ENCODE measurements around the gene CNTNAP2. TPM values are rescaled to one million over a fixed set of nuclear protein-coding genes. Genes with fewer than 3 reads are reported as not detected.

CNTNAP2 gene
- total and polyA plus RNA-seq, 2 of the 4 experiments (the other 2 are of a cell fraction): not detected

GRCh38 chr7:147556317-147556716 is 1439.7 kb downstream of the CNTNAP2 start:
- H3K9ac ChIP-seq (ENCODE audit: low read depth, low read length): no peak overlapping the region
- H3K9me3 ChIP-seq (ENCODE audit: control insufficient read depth, insufficient read depth, low read length): no peaks in the 10 kb centered on the region
- no peak overlapping the region for H3K18ac ChIP-seq (ENCODE audit: low read depth, low read length)
- no peak overlapping the region for H2BK20ac ChIP-seq (ENCODE audit: low read depth, low read length)
- H2AFZ ChIP-seq (replicated peaks; ENCODE audit: low read length, poor library complexity): no peak overlapping the region
- H3K4me3 ChIP-seq (ENCODE audit: insufficient read depth, low read depth, low read length): no peak overlapping the region
- no peak overlapping the region for H2BK15ac ChIP-seq (ENCODE audit: low read depth, low read length)
- no peak for DNase-seq
- H3K27me3 ChIP-seq (ENCODE audit: control insufficient read depth, insufficient read depth, low read length): no peaks in the 10 kb centered on the region
- H2BK5ac ChIP-seq (ENCODE audit: low read depth, low read length, poor library complexity, severe bottlenecking): no peak overlapping the region
- no peaks in the 10 kb centered on the region for H3K36me3 ChIP-seq (ENCODE audit: control insufficient read depth, insufficient read depth, low read length)
- intact Hi-C loops (cut with micrococcal nuclease) (no loop called here), dilution Hi-C loops (cut with HindIII; ENCODE audit: low sequenced_read_pairs, unreplicated experiment) (no loop called here), in situ Hi-C loops (cut with MboI; ENCODE audit: low sequenced_read_pairs) (no loop called here)
- H4K20me1 ChIP-seq (ENCODE audit: insufficient read depth, low read length): no peaks in the 10 kb centered on the region
- no peak overlapping the region for H3K23ac ChIP-seq (ENCODE audit: low read depth, low read length)
- no peak overlapping the region for H3K4ac ChIP-seq (ENCODE audit: low read depth, low read length)
- H4K5ac ChIP-seq (ENCODE audit: low read depth, low read length): no peak overlapping the region
- ATAC-seq (ENCODE audit: low read depth): no peak
- H2AK5ac ChIP-seq (ENCODE audit: low read depth, low read length): no peak overlapping the region
- H3K9me1 ChIP-seq (ENCODE audit: insufficient read depth, low read length): no peaks in the 10 kb centered on the region
- no peak overlapping the region for H4K91ac ChIP-seq (ENCODE audit: insufficient read depth, low read depth, low read length)
- CTCF ChIA-PET: no interaction called here
- no TSS peak for BruUV-seq (replicated peaks)
- no peak overlapping the region for H2AK9ac ChIP-seq (replicated peaks; ENCODE audit: low read depth, low read length, poor library complexity)
- H3K79me1 ChIP-seq (ENCODE audit: low read depth in 1 of 2, low read length in 2 of 2): no peaks in the 10 kb centered on the region
- POLR2A ChIA-PET (ENCODE audit: unreplicated experiment): no interaction called here
- TF ChIP-seq SMC3 (IDR thresholded peaks at IDR 0.05; ENCODE audit: low read depth, low read length) (no peak), RCOR1 (IDR thresholded peaks at IDR 0.05; ENCODE audit: insufficient replicate concordance, low read length) (no peak), BHLHE40 (IDR thresholded peaks at IDR 0.05; ENCODE audit: low read depth, low read length) (no peak), CHD1 (IDR thresholded peaks at IDR 0.05; ENCODE audit: low read depth, low read length) (no peak), FOS (IDR thresholded peaks at IDR 0.05; ENCODE audit: low read depth, low read length) (no peak), ELK1 (IDR thresholded peaks at IDR 0.05; ENCODE audit: borderline replicate concordance, low read depth, low read length) (no peak), MAFK (IDR thresholded peaks at IDR 0.05; ENCODE audit: low read depth, low read length) (no peak)
- TF ChIP-seq, protein P1, sequence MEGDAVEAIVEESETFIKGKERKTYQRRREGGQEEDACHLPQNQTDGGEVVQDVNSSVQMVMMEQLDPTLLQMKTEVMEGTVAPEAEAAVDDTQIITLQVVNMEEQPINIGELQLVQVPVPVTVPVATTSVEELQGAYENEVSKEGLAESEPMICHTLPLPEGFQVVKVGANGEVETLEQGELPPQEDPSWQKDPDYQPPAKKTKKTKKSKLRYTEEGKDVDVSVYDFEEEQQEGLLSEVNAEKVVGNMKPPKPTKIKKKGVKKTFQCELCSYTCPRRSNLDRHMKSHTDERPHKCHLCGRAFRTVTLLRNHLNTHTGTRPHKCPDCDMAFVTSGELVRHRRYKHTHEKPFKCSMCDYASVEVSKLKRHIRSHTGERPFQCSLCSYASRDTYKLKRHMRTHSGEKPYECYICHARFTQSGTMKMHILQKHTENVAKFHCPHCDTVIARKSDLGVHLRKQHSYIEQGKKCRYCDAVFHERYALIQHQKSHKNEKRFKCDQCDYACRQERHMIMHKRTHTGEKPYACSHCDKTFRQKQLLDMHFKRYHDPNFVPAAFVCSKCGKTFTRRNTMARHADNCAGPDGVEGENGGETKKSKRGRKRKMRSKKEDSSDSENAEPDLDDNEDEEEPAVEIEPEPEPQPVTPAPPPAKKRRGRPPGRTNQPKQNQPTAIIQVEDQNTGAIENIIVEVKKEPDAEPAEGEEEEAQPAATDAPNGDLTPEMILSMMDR (conservative IDR thresholded peaks at IDR 0.05; ENCODE audit: low read depth, low read length): no peak
- H3K27ac ChIP-seq (ENCODE audit: insufficient read depth, low read length): no peak overlapping the region
- no peaks in the 10 kb centered on the region for H3K4me1 ChIP-seq (ENCODE audit: control insufficient read depth, insufficient read depth, low read length)
- H3K14ac ChIP-seq (replicated peaks; ENCODE audit: low read depth, low read length): no peak overlapping the region
- no peak overlapping the region for H3K4me2 ChIP-seq (ENCODE audit: low read depth, low read length)
- H2BK120ac ChIP-seq (ENCODE audit: low read depth, low read length): no peak overlapping the region
- no peak overlapping the region for H3K56ac ChIP-seq (ENCODE audit: extremely low read depth, insufficient read depth, low read length)
- H4K8ac ChIP-seq (ENCODE audit: low read depth in 2 of 2, low read length in 2 of 2): no peak overlapping the region
